NCI-H510A treated with DMSO at 0.1 percent for 48 hours (cell line): ENCODE data around the gene GLO1.

Source experiments
- DNase-seq: peaks from one replicate; lab custom pipeline; 2025; lab: John Stamatoyannopoulos, UW

Gene GLO1

DNA sequence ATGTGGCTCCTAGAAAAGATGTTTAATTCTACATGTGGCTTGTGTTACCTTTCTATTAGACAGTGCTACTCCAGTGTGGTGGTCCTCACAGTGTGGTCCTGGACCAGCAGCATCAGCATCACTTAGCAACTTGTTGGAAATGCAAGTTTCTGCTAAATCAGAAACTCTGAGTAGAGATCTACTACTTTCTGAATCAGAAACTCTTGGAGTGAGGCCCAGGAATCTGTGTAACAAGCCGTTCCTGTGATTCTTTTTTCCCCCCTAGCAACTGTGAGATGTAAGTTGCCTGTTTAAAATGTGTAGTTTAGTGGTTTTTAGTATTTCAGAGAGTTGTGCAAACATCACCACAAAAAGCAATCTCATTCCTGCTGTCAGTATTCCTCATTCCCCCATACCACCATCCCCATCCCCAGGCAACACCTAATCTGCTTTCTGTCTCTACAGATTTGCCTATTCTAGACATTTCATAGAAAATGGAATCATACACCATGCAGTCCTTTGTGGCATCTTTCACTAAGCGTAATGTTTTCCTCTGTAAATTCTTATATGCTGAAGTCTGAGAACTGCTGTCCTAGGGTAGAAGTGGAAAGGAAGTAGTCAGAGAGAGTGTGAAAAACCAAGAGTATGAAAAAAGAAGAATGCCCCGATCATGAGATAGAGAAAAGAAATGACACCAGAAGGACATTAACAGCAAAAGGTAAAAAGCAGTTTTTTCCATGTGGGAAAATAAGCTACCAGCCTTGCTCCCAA is 44.4 kb downstream of the GLO1 start:
- no peak for DNase-seq

DNA sequence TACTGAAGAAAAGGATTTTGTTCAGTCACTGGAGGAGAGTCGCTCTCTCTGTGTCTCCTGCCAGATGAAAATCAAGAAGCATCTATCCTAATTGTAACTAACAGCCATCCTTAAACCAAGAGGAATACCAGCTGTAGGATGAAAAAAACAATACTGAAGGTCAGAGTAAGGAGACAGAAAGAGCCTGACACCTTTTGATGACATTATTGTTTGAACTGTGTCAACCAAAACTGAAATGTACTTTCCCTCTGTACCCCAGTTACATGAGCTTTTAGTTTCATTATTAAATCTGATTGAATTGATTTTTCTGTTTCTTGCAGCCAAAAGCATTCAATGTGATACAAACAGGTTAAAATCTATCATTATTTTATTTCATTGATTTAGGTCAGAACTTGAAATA is 46.0 kb downstream of the GLO1 start:
- DNase-seq, result no peak

DNA sequence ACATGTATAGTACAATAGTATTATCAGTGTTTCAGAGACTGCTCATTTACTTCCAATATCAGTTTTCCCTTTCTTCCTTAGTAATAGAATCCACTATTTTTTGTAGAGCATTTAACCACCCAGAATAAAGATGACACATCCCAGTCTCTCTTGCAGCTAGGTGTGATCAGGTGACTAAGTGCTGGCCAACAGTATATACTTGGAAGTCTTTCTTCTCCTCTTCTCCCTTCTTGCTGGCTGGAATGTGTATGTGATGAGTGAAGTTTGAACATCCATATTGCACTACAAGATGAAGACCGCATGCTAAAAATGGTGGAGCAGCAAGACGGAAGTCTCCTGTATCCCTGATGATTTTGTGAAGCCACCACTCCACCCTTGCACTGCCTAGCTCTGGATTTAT is 48.7 kb downstream of the GLO1 start:
- DNase-seq, result no peak

DNA sequence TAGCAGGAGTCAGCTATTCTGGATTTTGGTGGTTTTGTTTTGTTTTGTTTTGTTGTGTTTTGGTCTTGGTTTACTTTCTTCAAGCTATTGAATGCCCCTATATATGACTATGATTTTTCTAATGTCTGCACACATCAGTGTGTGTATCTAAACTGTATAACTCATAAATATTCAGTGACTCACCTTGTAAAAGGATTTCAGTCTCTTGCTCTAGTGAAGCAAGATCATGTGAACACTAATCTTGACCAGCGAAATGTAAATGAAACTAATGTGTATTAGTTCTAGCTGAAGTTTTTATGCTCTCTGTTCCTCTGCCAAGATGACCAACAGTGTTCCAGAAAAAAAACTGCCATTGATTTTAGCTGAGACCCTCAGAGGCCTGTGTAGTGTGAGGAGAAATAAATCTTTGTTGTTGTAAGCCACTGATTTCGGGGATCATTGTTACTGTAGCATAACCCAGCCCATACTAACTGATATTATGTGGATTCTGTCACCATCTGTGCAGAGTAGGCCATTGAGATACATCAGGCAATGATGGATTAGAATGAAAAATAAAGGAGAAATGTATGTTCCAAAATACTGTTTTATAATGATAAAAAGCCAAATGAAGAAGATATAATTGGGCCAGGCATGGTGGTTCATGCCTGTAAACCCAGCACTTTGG is 51.7 kb downstream of the GLO1 start:
- no peak for DNase-seq

DNA sequence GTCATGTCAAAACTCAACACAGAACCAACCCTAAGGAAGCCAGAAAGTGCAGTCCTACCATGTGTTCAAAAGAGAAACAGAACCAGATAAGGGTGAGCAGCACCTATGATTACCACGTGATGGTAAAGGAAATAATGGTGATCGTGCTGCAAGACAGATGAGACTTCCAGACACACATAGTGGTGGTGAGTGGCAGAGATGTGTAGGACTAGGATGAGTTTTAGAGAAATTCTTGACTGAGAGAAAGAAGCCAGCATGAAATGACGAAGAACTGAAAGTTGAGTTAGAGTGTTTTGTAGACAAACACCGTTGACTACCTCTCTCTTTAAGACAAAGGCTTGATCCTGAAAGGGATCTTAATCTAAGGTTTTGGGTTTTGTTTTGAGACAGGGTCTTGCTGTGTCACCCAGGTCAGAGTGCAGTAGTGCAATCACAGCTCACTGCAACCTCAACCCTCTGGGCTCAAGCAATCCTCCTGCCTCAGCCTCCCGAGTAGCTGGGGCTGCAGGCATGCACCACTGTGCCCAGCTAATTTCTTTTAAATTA is 52.7 kb downstream of the GLO1 start:
- no peak for DNase-seq

DNA sequence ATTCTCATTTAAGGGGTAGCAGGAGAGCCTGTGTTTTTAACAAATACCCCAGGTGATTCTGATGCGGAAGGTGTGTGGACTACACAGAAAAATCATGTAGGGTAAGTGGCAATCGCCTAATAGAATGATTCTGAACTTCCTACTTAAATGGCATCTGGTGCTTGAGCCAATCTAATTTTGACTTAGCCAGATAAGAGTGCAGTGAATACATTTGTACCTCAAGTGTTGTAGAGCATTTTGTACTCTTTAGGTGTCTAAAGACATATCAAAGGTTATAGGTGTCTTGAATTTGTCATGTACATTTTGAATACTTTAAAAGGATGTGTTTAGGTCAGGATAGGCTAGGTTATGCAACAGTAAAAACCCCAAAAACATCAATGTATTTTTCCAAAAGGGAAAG is 53.2 kb downstream of the GLO1 start:
- DNase-seq, result no peak

DNA sequence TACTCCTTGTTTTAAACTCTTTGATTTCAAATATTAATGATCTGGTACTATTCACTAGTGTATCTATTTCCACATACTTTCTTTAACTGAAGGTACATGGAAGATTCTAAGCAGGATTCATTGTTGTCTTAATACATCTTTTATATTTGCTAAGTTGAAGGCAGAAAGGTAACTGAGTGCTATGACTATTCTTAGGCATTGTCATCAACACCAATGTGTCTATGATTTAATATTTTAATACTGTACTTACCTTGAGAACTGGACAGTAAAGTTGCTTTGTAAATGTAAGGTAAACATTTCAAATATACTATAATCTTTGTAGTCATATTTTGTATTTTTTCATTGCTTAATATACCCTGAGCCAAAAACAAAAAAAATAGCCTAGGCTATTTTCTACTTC is 54.3 kb downstream of the GLO1 start:
- no peak for DNase-seq

DNA sequence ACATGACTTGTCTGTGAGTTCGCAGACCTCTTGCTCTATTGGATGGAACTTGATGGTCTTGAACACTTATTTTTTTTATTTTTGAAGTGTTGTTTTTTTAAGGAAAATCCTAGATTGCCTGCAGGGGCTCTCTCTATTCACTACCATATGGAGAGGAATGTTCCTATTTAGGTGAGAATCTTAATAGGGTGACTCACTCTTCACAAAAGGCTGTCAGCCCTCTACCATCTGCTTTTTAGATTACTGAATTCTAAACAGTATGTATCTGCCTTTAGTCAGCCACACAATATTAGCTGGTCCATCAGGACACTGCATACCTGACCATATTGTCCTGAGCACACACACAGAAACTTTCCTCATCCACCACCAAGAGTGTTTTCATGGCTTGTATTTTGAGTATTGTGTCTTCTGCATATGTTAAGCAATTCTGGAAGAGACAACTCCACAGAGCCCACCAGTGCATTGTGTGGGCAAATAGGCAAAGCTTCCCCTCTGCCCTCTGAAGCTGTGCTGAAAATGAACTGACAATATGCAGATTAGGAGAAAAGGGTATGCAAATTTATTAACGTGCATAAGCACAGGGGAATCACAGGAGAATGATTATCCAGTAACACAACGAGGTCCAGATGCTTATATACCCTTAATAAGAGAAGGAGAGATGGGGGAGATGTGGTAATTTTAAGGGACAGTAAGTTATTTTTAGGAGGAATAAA is 56.6 kb downstream of the GLO1 start:
- DNase-seq, result no peak

DNA sequence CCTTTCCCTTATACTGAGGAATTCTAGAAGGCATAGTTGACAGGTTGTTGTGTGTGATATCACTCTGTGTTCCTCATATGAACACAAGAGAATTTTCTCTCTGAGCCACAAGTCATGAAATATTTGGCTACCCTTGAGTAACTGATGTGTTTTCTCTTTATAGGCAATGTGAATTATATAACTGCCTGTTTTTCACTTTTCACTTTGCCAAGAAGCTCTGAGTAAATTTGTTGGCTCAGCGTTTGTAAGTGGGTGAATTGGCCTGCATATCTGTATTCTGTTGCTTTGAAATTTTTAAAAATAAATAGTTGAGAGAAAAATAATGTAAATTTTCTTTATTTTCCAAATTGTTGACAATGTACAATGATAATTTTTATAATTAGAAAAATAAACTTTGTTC is 58.0 kb downstream of the GLO1 start:
- no peak for DNase-seq

DNA sequence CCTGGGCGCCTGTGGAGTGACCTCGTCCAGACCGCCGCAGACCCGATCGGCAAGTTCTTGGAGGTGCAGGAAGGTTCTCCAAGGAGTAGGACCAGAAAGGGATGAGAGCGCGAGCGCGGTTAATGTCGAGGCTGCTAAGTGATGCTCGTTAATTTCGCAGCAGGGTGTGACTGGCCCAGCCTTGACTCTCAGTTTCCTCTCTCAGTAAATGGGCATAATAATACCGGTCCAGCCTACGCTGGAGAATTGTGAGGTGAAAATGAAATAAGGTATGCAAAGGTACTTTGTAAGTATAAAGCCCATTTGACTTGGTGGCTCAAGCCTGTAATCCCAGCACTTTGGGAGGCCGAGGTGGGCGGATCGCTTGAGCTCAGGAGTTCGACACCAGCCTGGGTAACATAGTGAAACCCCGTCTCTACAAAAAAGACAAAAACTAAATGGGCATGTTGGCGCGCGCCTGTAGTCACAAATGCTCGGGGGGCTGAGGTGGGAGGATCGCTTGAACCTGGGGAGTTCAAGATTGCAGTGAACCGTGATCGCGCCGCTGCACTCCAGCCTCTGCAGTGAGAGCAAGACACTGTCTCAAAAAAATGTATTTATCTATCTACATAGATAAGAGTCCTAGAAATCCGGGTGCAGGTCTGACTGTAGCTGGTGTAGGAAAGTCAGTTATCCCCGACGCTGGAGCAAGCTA is 62.6 kb downstream of the GLO1 start:
- no peak for DNase-seq

DNA sequence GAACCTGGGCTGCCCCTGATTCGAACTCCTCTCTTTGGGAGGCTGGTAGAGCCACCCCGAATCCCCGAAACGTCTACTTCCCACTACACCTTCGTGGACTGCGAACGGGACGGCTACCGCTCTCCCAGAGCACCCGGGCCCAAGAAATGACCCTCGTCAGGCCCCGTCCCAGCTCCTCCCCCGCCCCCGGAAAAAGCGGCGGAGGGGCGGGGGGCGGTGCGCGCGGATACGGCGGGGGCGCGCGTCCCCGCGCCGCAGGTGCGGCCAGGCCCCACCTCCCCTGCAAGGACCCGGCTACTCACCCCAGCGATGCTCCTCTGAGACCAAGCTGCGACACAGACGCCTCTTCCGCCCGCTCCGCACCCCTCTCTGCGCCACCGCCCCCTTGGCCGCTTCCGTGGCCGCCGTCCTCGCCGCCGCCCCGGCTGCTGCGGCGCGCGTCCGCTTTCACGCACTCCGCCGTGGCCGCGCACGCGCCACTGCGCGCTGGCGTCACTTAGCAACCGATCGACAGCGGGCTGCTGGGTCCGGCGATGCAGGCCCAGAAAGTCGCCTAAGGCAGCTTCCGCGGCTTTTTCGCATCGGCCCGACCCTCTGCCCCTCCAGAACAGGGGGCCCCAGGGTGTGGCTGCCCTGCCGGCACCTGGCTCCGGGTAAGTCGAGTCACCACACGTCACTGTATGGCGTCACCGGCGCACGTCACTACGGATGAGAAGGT is 63.3 kb downstream of the GLO1 start, which contains the start of gene BTBD9:
BTBD9 (minus strand) TSS at position 432 of the 718 bp plus-strand sequence.
- peak; percentile 88 for DNase-seq

DNA sequence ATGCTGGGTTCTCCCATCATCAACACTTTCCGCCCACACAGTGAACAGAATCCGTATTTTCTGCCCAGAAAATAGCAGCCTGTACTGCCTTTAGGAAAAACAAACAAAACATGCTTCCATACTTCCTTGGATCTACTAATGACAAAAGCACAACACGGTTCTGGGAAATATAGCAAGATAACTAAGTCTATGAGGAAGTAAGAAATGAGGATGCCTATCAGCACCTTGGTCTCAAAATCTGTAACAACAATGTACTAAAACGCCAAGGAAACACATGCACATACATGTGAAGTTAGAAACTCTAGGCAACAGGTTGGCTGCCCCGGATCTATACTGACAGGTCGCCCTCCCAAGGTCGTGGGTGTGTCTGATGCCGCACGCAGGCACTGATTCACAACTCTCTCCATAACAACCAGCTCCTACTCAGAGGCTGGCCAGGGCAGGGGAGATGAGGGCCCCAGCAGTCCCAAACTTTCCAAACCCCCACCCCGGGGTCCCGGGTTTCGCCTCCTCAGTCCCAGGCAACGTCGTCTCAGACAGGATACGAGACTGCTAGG is 63.9 kb downstream of the GLO1 start:
- peak; percentile 42 for DNase-seq

DNA sequence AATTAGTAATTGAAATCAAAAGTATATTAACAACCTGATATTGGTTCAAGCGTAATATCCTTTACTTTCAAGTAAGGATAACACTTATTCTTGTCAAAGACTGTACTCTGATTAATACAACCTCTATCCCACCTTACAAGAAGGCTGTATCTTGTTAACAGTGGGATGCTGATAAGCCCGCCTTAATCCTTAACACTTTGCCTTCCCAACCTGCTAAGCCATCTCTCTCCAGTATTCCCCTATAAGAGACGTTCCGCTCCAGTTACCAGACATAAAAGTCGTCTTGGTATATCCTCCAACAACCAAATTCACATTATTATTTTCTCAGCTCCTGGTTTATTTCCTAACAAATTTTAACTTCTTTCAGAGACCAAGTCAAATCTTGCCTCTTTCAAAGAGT is 65.2 kb downstream of the GLO1 start:
- no peak for DNase-seq

DNA sequence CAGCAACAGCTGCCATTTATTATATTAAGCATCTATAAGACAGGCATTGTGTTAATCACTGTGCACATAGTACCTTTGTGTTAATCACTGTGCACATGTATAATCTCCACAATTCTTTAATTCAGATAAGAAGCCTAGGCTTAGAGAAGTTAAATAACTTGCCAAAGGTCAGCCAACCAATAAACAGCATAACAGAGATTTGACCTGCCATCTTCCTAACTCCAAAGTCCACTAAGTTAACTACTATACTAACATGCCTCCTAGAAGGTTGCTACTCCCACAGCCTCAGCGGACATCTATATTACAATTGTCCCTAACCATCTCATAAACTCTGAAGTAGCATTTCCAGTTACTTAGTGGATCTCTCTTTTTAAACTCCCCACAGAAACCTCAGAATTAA is 66.9 kb downstream of the GLO1 start:
- no peak for DNase-seq

DNA sequence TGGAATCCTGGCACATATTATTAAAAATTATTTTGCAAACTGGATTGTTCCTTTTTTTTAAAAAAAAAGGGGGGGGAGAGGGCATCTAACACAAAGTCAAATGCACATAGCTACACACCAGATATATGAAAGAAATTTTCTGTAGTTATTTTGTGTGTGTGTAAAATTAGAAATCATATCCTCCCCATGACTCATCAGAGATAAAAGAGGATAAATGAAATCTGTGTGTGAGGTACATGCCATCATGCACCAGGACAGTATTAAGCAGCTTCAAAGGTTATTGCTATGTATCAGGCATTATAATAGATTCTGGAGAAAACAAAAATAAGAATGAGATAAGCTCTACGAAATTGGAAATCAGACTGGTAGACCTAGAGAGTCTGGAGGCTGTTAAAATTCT is 68.4 kb downstream of the GLO1 start:
- no peak for DNase-seq

DNA sequence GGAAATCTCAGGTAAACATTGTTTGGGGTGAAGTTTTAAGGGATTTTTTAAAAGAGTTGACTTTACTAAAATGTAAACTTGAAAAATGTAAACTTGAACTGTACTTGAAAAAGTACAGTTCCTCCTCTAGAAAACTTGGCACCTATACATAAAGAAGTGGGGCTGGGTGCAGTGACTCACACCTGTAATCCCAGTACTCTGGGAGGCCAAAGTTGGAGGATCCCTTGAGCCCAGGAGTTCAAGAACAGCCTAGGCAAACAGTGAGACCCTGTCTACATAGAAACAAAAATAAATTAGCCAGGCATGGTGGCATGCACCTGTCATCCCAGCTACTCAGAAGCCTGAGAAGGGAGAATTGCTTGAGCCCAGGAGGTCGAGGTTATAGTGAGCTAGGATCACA is 70.5 kb downstream of the GLO1 start:
- no peak for DNase-seq

DNA sequence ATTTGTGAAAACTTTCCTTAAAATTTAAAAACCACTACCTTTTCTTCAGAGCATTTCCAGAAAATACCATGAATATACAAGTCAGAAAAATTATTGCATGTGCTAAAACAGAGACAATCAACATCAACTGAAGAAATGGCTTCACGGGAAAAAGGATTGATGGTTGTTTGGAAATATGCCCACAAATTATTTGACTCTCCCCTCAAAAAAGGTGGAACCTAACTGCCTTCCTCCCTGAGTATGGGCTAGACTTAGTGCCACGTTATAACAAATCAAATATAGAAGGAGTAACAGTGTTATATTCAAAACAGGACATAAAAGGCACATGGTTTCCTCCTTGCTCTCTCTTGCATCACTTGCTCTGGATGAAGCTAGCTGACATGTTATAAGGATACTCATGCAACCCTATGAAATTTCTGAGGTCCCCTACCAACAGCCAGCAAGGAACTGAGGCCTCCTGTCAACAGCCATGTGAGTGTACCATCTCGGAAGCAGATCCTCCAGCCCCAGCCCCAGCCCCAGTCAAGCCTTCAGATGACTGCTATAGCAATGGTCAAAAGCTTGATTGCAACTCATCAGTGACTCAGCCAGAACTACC is 71.7 kb downstream of the GLO1 start:
- no peak for DNase-seq
